Heart left ventricle (tissue), 16 donors: Measurements from ENCODE around the gene CEND1. TPM values are rescaled to one million over a fixed set of nuclear protein-coding genes. Genes with fewer than 3 reads are reported as not detected.
A peak's percentile ranks its signal among the peaks of the same experiment; 100 is the strongest.

Experiments used
- ATAC-seq, 4 donors: fragments of 200-7000 bp; cut with Tn5 transposase; one replicate each; pipeline ENCODE4 v1.9.1; 2020 to 2022; ENCODE audit warnings: moderate library complexity in 4 of 4, mild to moderate bottlenecking in 3 of 4, moderate number of reproducible peaks in 1 of 4
- DNase-seq, 5 donors: peaks; one replicate each; pipeline ENCODE4 v3.0.0-alpha.2; 2020
- H3K27ac ChIP-seq, 12 donors: fragments of 200-600 bp; sonication (generic) in 4 of 12; one replicate each; pipeline versions ENCODE4 v1.5.0 to v1.8.0; 2016 to 2022; ENCODE audit warnings: mild to moderate bottlenecking in 2 of 12
- H3K27me3 ChIP-seq, 9 donors: fragments of 200-600 bp; sonication (generic) in 2 of 9; one replicate each; pipeline versions ENCODE4 v1.5.1 to v1.8.0; 2016 to 2022; ENCODE audit warnings: mild to moderate bottlenecking in 3 of 9
- H3K36me3 ChIP-seq, 9 donors: fragments of 200-600 bp; sonication (generic) in 2 of 9; one replicate each; pipeline versions ENCODE4 v1.5.0 to v1.8.0; 2018 to 2022; ENCODE audit warnings: mild to moderate bottlenecking in 2 of 9
- H3K4me1 ChIP-seq, 12 donors: fragments of 200-600 bp; sonication (generic) in 4 of 12; one replicate each; pipeline versions ENCODE4 v1.5.0 to v1.8.0; 2016 to 2022; ENCODE audit warnings: mild to moderate bottlenecking in 3 of 12
- H3K4me3 ChIP-seq, 12 donors: fragments of 200-600 bp; sonication (generic) in 4 of 12; one replicate each; pipeline versions ENCODE4 v1.5.0 to v1.8.0; 2017 to 2022; ENCODE audit warnings: mild to moderate bottlenecking in 9 of 12, moderate library complexity in 4 of 12
- H3K9me3 ChIP-seq, 12 donors: fragments of 200-600 bp; sonication (generic) in 4 of 12; one replicate each; pipeline versions ENCODE4 v1.5.0 to v1.8.0; 2016 to 2022; ENCODE audit warnings: mild to moderate bottlenecking in 1 of 12
- CTCF ChIP-seq, 12 donors: fragments of 200-600 bp; sonication (generic) in 4 of 12; IDR thresholded peaks; one replicate each; pipeline versions ENCODE4 v1.5.0 to v1.8.0; 2018 to 2022; ENCODE audit warnings: antibody characterized with exemption in 12 of 12, mild to moderate bottlenecking in 5 of 12
- POLR2A ChIP-seq, 2 donors: fragments of 450-650 bp; IDR thresholded peaks; one replicate each; pipeline ENCODE4 v1.6.1; 2017; ENCODE audit warnings: antibody characterized with exemption in 2 of 2, mild to moderate bottlenecking in 2 of 2, moderate library complexity in 2 of 2
- WGBS, 4 donors: extraction: QIAGEN DNeasy Blood & Tissue Kit in 2 of 4; methylation state at CpG; one replicate each; pipeline versions ENCODE4 v1.1.5 to v1.1.7; 2013 to 2018; 5-methylcytosine and 5-hydroxymethylcytosine counted together
- intact Hi-C, 10 donors: fragments of 100-400 bp; cut with DNase I; formaldehyde crosslinking; loops; one replicate each; pipeline versions ENCODE4 v1.11.1 to v1.14.2; 2022
- polyA plus RNA-seq, 2 donors: library from polyadenylated mRNA; stranded (reverse); fragments of 200-250 nt; gene quantifications; one replicate each; pipeline ENCODE4 v1.2.3, GENCODE V29; 2013
- total RNA-seq, 9 donors: library from RNA; depleted of rRNA in 2 of 9; stranded (reverse); fragments of >200 nt in 2 of 9; fragmentation: NEBNext Ultra II Directional in 3 of 9; extraction: Animal tissue kit (Norgen Biotek cat#: 25700) in 3 of 9; gene quantifications; one replicate each; pipeline versions ENCODE4 v1.1.0 to v1.2.4, GENCODE V29; 2016 to 2023
- donor health status: ischemic (EF 13 %, LVEDD 7.1; RV severe dilation, severe dysfunction).
- donor health status: healthy with polysubstance abuse.
- donor health status: DM: no; HTN: yes; CAD: no.
- donor health status: DM: no; HTN: no; CAD: no.
- donor health status: ischemic (EF 25% LVEDD 6.9; RV normal size, moderate dysfunction).
- donor health status: ischemic (EF 25% LVEDD 5.7; RV mildly dilated, moderate dysfunction).
- donor health status: healthy.
- donor health status: DM: yes; HTN: yes; CAD: no.
- donor health status: ischemic (EF 35%, LVEDD 5.7; RV mildly dilated, moderate dysfunction).
- donor health status: nonischemic (EF 11% LVEDD 7.7; RV severe dilation, severe dysfunction).
- donor health status: DM: yes; HTN: yes; CAD: no.
- donor health status: PGD.
- donor health status: ischemic (EF 29% LVEDD 5.4; RV normal size, mild dysfunction).
- donor health status: nonischemic (EF 23%, LVEDD 6.1; RV moderate dilation, normal function).

CEND1 gene
- total and polyA plus RNA-seq, 11 donors = 0.25 to 1.1 (median 0.44) TPM; not detected in 2

GRCh38 chr11:834371-835316 is 44.8 kb upstream of the CEND1 start:
- H3K4me3 ChIP-seq = peak overlapping the region in 10 of 12 donors; percentile 69 to 95 (median 80)
- intact Hi-C loops = no loop called here
- 14 to 32% (median 23%) methylated on average over 17 to 31 of the region's 31 CpGs for WGBS, 4 donors

GRCh38 chr11:833849-834311 is 44.0 kb upstream of the CEND1 start:
- H3K4me1 ChIP-seq = peaks cover 10 to 94% (median 74%) of the 10 kb centered on the region in 12 donors
- H3K36me3 ChIP-seq = peaks cover 0 to 32% (median 31%) of the 10 kb centered on the region in 9 donors
- WGBS, 4 donors = 33 to 53% (median 47%) methylated on average over 9 of the region's 9 CpGs
- peak overlapping the region; percentile 40 to 95 (median 78) for H3K4me3 ChIP-seq
- peak overlapping the region; percentile 79 to 98 (median 92) for H3K27ac ChIP-seq
- no peaks in the 10 kb centered on the region for H3K9me3 ChIP-seq
- TF ChIP-seq POLR2A (IDR thresholded peaks at IDR 0.05) (no peak), CTCF (IDR thresholded peaks at IDR 0.05) (no peak)
- intact Hi-C loops = no loop called here
- ATAC-seq (no peak), DNase-seq (no peak)
- H3K27me3 ChIP-seq = peaks cover 0 to 32% (median 0%) of the 10 kb centered on the region in 9 donors

More at GRCh38 chr11:834371-835316, 44.8 kb upstream of the CEND1 start:
- Histone ChIP-seq H3K27me3 (peaks cover 0 to 28% (median 0%) of the 10 kb centered on the region in 9 donors), H3K36me3 (peaks cover 0 to 39% (median 37%) of the 10 kb centered on the region in 9 donors), H3K4me1 (peaks cover 10 to 92% (median 69%) of the 10 kb centered on the region in 12 donors), H3K27ac (peak overlapping the region; percentile 79 to 98 (median 92)), H3K9me3 (no peaks in the 10 kb centered on the region)
- ATAC-seq (peak; percentile 60 to 78 (median 67)), DNase-seq (peak; percentile 86 to 93 (median 88))
- TF ChIP-seq CTCF (IDR thresholded peaks at IDR 0.05) = peak in 1 of 12 donors; percentile 3
- TF ChIP-seq POLR2A (IDR thresholded peaks at IDR 0.05) = peak in 1 of 2 donors; percentile 68

GRCh38 chr11:833114-833791 is 43.4 kb upstream of the CEND1 start:
- peak overlapping the region; percentile 40 to 95 (median 78) for H3K4me3 ChIP-seq
- H3K4me1 ChIP-seq = peaks cover 10 to 94% (median 76%) of the 10 kb centered on the region in 12 donors
- peaks cover 0 to 26% (median 24%) of the 10 kb centered on the region in 9 donors for H3K36me3 ChIP-seq
- intact Hi-C loops = no loop called here
- ATAC-seq (peak in 3 of 4 donors; percentile 8 to 34 (median 17)), DNase-seq (peak; percentile 76 to 86 (median 80))
- peaks cover 0 to 32% (median 0%) of the 10 kb centered on the region in 9 donors for H3K27me3 ChIP-seq
- H3K9me3 ChIP-seq = no peaks in the 10 kb centered on the region
- 0 to 2% (median 1%) methylated on average over 12 to 52 of the region's 55 CpGs for WGBS, 4 donors
- peak overlapping the region; percentile 79 to 98 (median 92) for H3K27ac ChIP-seq
- TF ChIP-seq CTCF (IDR thresholded peaks at IDR 0.05) (no peak), POLR2A (IDR thresholded peaks at IDR 0.05) (peak in 1 of 2 donors; percentile 45)
